GM12878 (cell line): Measurements from ENCODE around the gene SEMA3C.

Source experiments
- ATF3 ChIP-seq: IDR thresholded peaks from 2 replicates; pipeline ENCODE4 v1.6.1; 2011; ENCODE audit warnings: low read depth, mild to moderate bottlenecking, low read length, moderate library complexity, borderline replicate concordance; ENCODE audit errors: extremely low read depth
- CTCF ChIP-seq, 3 experiments: IDR thresholded peaks in 2 of 3; conservative IDR thresholded peaks in 1 of 3; 2 replicates each; pipeline ENCODE4 v1.5.1; 2011; ENCODE audit warnings: low read depth in 3 of 3, low read length in 3 of 3, mild to moderate bottlenecking in 3 of 3, control low read depth in 2 of 3, moderate library complexity in 2 of 3, inconsistent platforms in 1 of 3, mixed read lengths in 1 of 3; ENCODE audit not compliant: control insufficient read depth in 2 of 3, insufficient read depth in 1 of 3; ENCODE audit errors: extremely low read depth in 1 of 3
- E2F4 ChIP-seq: IDR thresholded peaks from 2 replicates; pipeline ENCODE4 v1.6.1; 2012; ENCODE audit warnings: low read depth, low read length, improper control_type of control experiment
- EZH2 ChIP-seq: IDR thresholded peaks from 2 replicates; pipeline ENCODE4 v1.6.1; 2012; ENCODE audit warnings: low read depth, mild to moderate bottlenecking, control low read depth, inconsistent platforms, low read length, borderline replicate concordance; ENCODE audit not compliant: control insufficient read depth
- HDAC2 ChIP-seq: fragments of 200-600 bp; sonication (generic); IDR thresholded peaks from 2 replicates; pipeline ENCODE4 v1.6.1; 2017
- IRF3 ChIP-seq: fragments of 450-650 bp; IDR thresholded peaks from 2 replicates; pipeline ENCODE4 v1.6.1; 2014; ENCODE audit warnings: mild to moderate bottlenecking
- PAX8 ChIP-seq: fragments of 450-650 bp; IDR thresholded peaks from 2 replicates; pipeline ENCODE4 v1.6.1; 2017; ENCODE audit warnings: mild to moderate bottlenecking, moderate library complexity
- REST ChIP-seq: IDR thresholded peaks from 2 replicates; pipeline ENCODE4 v1.6.1; 2012; ENCODE audit warnings: mild to moderate bottlenecking, low read depth, low read length
- RFX5 ChIP-seq: IDR thresholded peaks from 2 replicates; pipeline ENCODE4 v1.6.1; 2011; ENCODE audit warnings: low read depth, low read length, improper control_type of control experiment
- SMAD1 ChIP-seq: fragments of 450-650 bp; IDR thresholded peaks from 2 replicates; pipeline ENCODE4 v1.6.1; 2018; ENCODE audit warnings: mild to moderate bottlenecking, low read depth; ENCODE audit not compliant: partially characterized antibody
- TCF12 ChIP-seq: IDR thresholded peaks from 2 replicates; pipeline ENCODE4 v1.6.1; 2011; ENCODE audit warnings: low read depth, mild to moderate bottlenecking, low read length
- ZBTB11 ChIP-seq: fragments of 450-650 bp; formaldehyde crosslinking; IDR thresholded peaks from 2 replicates; pipeline ENCODE4 v1.5.0; 2022; ENCODE audit warnings: mild to moderate bottlenecking, missing genetic modification characterization

- TF ChIP-seq CTCF (IDR thresholded peaks at IDR 0.05 in 2 of 3, conservative IDR thresholded peaks at IDR 0.05 in 1 of 3; ENCODE audit: control insufficient read depth in 2 of 3, extremely low read depth in 1 of 3, insufficient read depth in 1 of 3, low read depth in 3 of 3, low read length in 3 of 3) (no peak), ATF3 (no peak), PAX8 (no peak), IRF3 (no peak), E2F4 (no peak), RFX5 (no peak), HDAC2 (no peak), ZBTB11 (CRISPR knock-in tag) (no peak), SMAD1 (no peak), TCF12 (no peak), REST (no peak), EZH2 (no peak)
Measured at GRCh38 chr7:80772347-80772993, 146.4 kb downstream of the SEMA3C start.
